HG03460 (cell line): Measurements from ENCODE around the gene BCR.

Source experiments
- ATAC-seq: cut with Tn5 transposase; IDR thresholded peaks from one replicate; pipeline ENCODE4 v1.9.1; 2021; ENCODE audit not compliant: unreplicated experiment

BCR gene

GRCh38 chr22:23193882-23194281, 13.6 kb downstream of the BCR start:
- ATAC-seq, result no peak

GRCh38 chr22:23196165-23196564, 15.9 kb downstream of the BCR start:
- ATAC-seq, result no peak

GRCh38 chr22:23197836-23198235, 17.5 kb downstream of the BCR start:
- ATAC-seq, result no peak

DNA sequence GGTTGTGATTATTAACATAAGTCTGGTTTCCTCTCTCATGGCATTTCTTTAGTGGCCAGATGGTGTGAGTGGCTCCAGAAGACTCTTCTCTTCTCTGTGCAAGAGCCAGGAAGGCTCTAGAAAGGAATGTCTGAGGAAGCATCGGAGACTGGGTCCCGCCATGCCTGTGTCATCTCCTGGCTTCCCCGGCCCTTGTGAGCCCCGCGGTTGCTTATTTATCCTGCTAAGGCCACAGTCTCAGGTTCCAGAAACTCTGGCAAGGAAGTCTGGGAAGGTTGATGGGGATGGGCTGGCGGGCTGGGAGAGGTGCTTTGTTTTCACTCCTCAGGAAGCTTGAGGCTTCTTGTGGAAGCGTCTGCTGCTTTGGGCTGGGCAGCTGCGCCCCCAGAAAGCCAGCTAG, 18.9 kb downstream of the BCR start:
- ATAC-seq, result no peak

GRCh38 chr22:23200898-23201297, 20.6 kb downstream of the BCR start:
- ATAC-seq, result no peak

DNA sequence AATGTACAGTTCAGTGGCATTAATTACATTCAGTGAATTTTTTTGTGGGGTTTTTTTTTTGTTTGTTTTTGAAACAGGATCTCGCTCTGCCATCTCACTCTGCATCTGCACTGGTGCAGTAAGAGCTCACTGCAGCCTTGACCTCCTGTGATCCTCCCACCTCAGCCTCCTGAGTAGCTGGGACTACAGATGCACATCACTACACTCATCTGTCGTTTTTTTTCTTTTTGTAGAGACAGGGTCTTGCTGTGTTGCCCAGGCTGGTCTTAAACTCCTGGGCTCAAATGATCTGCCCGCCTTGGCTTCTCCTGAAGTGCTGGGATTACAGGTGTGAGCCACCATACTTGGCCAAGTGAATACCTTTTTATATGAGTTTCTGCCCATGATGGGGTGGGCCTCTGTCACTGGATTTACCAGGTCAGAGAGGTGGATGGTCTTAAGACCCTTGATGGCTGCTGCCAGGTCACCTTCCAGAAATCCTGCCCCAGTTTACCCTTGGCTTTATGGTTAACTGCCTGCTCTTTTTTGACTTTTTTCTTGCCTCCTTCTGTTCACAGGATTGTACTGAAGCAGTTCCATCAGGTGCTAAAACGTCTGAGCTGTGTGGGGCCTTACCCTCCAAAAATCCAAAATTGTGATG, 22.6 kb downstream of the BCR start:
- ATAC-seq, result no peak

- ATAC-seq, result no peak
These were observed 23.3 kb downstream of the BCR start for GRCh38 chr22:23203452-23204124.

DNA sequence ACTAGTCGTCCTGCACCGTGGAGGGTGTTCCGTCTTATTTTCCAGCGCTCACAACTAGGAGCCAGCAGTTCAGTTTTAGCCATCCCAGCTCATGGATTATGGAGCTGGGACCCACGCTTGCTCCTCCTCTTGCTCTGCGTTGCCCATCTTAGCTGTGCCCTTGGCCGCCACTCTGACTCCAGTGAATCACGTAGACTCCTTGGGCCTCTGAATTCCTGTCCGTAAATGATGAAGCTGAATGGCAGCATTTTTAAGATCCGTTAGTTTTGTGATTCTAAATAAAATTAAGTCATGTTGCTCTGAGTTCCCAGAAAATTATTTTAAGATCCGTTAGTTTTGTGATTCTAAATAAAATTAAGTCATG, 23.8 kb downstream of the BCR start:
- no peak for ATAC-seq

- ATAC-seq, result no peak
These were observed 24.3 kb downstream of the BCR start for GRCh38 chr22:23204541-23205157.

DNA sequence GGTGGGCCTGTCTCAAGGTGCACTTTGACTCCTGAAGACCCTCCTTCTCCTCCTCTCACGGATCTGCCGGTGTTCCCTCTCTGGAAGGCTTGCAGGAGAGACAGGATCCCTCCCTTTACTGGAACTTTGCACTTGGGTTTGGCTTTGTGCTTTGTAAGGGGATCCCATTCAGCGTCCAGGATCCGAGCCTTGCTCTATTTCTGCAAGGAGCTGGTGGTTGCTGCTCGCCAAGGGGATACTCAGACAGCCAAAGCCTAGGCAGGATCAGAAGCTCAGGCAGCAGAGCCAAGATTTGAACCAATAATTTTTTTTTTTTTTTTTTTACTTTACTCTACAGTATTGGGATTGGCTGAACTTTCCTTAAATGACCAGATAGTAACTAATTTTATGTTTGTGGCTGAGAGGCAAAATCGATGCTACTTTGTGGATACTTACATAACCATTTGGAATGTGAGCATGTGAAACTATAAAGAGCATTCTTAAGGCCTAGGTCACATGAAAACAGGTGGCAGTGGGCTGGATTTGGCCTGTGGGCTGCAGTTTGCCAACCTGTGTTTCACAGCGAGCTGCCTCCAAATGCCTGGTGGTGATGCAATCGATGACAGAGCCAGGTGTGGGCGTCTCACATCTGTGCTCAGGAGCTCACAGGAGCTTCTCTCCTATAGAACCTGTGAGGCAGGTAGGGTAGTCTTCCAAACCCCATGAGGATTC, 25.2 kb downstream of the BCR start:
- no peak for ATAC-seq

GRCh38 chr22:23206915-23207314, 26.6 kb downstream of the BCR start:
- ATAC-seq, result no peak

GRCh38 chr22:23207729-23208393, 27.6 kb downstream of the BCR start:
- ATAC-seq, result no peak

- ATAC-seq, result no peak
These were observed 30.3 kb downstream of the BCR start for GRCh38 chr22:23210428-23211170.

GRCh38 chr22:23211622-23212021, 31.3 kb downstream of the BCR start:
- no peak for ATAC-seq

DNA sequence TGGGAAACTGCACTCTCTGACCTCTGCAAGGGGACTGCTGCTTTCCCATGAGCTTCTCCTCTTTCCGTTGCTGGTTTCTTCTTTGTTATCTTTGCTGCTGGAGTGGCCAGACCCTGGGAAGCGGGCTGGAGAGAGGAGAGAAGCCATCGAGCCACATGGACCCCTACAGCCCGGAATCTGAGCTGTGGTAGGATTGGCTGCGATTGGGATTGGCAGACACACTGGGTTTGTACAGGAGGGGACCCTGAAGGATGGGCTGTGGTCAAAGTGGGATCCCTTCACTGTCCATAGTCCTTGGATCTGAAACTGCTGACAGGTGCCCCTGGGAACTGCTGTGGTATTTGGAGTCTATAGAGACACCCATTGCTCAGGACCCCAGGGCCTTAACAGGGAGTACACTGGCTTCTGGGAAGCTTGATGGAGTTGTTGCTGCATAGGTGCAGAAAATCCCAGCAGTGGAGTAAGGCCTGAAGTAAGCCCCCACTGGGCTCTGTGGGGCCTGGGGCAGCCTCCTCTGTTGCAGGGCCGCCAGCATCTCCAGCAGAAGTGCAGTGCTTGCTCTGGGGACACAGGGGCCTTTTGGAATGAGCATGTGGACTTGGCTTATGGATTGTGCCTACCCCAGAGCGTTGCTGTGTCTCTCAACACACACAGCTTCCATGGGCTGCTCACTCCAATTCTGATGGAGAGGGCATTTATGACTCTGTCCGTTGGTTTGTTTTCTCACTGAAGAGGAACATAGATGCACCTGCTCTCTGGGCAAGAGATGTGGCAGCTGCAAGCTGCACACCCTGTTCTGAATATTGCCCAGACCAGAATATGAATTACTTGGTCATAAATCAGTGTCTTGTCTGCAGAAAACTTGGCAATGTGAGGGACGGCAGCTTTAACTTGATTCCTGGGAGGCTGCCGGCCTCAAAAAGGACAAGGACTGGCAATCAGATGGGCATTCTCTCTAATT, 32.0 kb downstream of the BCR start:
- no peak for ATAC-seq

GRCh38 chr22:23213022-23213555, 32.8 kb downstream of the BCR start:
- ATAC-seq, result no peak

- ATAC-seq, result no peak
These were observed 33.4 kb downstream of the BCR start for GRCh38 chr22:23213581-23214334.

DNA sequence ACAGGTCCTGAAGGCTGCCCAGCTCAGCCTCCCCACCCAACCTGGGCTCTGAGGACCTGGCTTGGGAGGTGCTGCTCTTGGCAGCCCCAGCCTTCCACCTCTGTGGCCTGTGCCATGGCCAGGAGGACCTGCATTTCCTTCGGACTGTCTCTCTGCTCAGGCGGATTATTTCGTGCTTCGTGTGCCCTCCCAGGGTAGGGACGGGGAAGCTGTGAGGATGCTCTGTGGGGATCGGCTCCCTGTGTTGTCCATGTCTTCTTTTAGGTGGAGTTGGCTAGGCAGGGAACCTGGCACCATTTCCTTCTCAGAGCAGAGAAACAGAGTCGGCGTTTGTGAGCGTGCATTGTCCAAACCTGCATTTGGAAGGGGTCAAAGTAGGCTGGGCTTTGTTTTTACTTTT, 34.1 kb downstream of the BCR start:
- ATAC-seq, result no peak
